GM19351 (cell line): Measurements from ENCODE around the gene DAP.
A peak's percentile ranks its signal among the peaks of the same experiment; 100 is the strongest.
"Not testable (repeated sequence)": the region's sequence is repeated elsewhere in the genome, so short reads cannot be mapped to it uniquely, and the experiment has no call there.

Experiments
- ATAC-seq: cut with Tn5 transposase; IDR thresholded peaks from one replicate; pipeline ENCODE4 v1.9.1; 2021; ENCODE audit warnings: mild to moderate bottlenecking, moderate library complexity; ENCODE audit not compliant: unreplicated experiment

The DAP gene

GRCh38 chr5:10660135-10660534 is 100.9 kb downstream of the DAP start:
- ATAC-seq = no peak

DNA sequence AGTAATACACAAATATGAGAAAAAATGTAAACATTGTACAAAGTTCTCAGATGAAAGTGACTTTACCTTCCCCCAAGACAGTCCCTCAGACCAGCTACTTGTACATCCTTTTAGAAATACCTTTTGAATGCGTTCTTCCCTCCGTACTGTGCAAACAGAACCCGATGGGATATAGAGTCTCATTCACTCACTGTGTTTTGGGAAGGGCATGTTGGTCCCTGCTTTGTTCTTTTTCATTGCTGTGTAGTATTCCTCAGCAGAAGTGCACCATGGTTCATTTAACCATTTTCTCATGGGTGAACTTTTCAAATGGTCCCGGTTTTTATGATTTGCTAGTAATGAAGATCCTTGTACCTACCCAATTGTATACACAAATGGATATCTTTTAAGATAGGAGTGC is 102.8 kb downstream of the DAP start:
- no peak for ATAC-seq

DNA sequence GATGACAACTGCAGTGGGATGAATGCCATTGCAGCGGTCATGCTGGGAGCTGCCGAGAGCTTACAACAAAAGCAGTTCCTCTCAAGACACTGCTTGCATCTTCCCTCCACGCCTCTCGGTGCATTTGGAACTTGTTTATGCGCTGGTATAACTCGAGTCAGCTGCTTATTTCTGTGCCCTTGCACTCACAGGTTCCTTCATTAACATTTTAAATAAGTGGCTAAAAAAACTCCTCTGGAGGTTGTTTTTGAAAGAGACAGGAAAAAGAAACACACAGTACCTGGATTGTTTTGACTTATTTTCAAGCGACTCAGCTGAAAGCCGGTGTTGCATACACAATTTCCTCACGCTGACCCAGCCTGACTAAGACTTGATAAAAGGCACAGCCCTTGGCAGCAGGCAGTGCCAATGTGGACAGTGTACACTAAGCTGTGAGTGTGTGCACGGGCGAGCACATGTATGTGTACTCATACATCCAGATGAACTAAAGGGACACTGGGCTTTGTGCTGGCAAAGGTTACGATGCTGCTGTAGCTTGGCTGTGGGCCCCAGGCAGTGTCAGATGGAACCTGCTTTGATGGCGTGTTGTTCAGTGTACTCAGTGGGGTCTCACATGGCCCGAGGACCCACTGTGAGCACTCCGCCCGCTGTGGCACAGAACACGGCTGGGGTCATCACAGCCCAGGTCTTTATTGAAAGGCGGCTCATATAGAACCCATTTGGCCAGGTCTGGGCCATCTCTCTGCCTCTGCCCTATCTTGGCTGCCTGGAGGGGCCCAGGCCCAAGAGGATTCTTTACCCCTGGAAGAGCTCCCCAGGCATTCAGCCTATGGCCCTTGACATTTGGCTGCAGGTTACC is 104.8 kb downstream of the DAP start:
- no peak for ATAC-seq

DNA sequence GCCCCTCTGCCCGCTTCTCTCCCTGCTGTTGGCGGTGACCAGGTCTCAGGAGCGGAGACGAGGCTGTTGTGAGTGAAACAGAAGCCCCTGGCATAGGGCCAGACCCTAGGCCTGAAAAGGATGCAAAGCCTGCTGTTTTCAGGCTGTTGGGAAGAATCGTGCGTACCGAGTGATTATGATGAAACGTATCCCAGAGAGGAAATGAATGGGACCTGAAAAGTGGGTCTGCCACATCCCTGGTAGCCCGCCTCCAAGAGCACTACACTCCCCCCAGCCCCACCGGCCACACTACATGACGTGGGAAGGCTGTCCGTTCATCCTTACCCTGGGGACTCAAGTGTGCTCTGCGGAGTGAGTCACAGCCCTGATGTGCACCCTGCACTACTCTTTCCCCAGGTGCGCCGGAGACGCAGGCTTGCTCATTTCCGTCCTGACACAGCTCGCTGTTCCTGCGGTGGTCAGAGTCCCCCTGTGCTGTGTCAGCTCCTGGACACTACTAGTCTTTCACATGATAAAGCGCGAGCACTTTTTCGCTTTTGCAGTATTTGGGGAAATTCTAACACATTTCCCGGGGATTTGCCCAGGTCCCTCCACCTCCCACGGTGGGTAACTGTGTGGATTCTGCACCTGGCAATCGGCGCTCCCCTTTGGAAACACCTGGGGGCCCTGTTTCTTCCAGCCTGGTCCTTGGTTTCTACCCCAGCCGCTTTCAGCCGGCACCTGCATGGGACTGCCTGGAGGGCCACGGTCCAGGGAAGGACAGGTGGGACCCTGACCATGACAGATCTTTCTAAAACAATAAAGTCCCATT is 105.7 kb downstream of the DAP start:
- ATAC-seq = peak; percentile 94

DNA sequence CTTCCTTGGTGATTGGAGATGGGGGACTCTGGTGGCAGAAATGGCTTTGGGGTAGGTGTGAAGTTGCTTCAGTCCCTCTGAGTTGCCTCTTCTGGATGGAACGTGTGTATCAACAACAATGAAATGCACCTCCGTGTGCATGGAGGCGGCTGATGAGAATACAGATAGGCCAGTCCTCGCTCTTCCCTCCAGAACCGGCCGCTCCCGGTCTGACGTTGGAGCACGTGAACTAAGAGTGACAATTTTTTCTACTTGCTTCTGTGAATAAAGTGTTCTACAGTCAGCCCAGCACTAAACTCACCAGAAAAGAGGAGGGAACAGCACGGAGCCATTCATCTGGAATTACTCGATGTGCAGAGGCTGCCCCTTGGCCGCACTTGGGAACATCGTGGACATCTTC is 106.5 kb downstream of the DAP start:
- ATAC-seq = no peak

GRCh38 chr5:10653751-10654400 is 107.2 kb downstream of the DAP start:
- ATAC-seq = no peak

GRCh38 chr5:10653043-10653442 is 108.0 kb downstream of the DAP start:
- no peak for ATAC-seq

GRCh38 chr5:10652606-10653005 is 108.4 kb downstream of the DAP start:
- ATAC-seq = no peak

- no peak for ATAC-seq
Observed at GRCh38 chr5:10652151-10652550, 108.9 kb downstream of the DAP start.

DNA sequence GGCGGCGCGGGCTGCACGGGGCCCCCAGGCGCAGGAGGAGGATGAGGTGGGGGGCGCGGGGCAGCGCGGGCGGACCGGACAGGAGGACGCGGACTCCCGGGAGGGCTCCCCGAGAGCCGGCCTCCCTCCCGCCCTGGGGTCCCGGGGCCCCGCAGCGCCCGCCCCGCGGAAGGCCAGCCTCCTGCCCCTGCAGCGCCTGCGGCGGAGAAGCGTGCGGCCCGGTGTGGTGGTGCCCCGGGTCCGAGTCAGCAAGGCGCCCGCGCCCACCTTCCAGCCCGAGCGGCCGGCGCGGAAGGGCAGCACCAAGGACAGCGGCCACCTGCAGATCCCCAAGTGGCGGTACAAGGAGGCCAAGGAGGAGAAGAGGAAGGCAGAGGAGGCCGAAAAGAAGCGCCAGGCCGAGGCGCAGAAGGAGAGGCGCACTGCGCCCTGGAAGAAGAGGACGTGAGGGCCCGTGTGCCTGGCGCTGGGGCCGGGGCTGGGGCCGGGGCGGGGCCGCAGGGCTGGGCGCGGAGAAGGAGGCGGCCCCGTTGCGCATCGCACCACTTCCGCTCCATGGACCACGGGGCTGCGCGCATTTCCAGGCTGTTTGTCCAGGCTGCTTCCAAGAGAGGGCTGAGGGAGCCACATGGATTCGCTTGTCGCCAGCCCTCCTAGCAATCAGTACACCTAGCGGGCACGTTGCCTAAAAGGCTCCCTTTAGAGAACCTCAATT is 111.2 kb downstream of the DAP start:
- ATAC-seq = no peak

GRCh38 chr5:10648806-10649665 is 112.0 kb downstream of the DAP start:
- ATAC-seq = no peak

DNA sequence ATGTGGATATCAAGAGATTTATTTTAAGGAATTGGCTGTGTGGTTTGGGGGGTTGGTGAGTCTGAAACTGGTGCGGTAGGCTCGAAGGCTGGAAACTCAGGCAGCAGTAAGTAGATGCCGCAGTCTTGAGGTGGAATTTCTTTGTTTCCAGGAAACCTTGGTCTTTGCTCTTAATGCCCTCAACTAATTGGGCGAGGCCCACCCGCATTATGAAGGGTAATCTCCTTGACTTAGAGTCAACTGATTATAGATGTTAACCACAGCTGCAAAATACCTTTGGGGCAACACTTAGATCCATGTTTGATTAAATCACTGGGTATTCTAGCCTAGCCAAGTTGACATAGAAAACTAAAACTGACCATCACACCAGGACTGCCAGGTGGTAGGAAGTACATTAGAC is 113.4 kb downstream of the DAP start:
- ATAC-seq = no peak

DNA sequence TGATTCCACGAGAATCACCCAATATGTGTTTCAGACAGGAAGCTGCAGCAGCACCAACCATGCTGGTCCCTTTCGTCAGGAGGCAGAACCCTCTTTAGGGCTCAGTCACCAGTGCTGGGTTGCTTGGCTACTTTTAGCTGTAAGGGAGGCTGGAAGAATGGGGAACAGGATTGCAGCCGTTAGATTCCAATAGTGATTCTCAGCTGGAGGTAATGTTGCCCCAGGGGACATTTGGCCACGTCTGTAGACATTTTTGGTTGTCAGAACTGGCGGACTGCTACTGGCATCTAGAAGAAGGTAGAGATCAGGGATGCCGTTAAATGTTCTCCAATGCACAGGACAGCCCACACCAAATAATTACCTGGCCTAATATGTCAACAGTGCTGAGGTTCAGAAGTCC is 115.4 kb downstream of the DAP start:
- no peak for ATAC-seq

- peak; percentile 51 for ATAC-seq
Observed at GRCh38 chr5:10645146-10645545, 115.9 kb downstream of the DAP start.

- no peak for ATAC-seq
Observed at GRCh38 chr5:10644192-10644591, 116.8 kb downstream of the DAP start.

DNA sequence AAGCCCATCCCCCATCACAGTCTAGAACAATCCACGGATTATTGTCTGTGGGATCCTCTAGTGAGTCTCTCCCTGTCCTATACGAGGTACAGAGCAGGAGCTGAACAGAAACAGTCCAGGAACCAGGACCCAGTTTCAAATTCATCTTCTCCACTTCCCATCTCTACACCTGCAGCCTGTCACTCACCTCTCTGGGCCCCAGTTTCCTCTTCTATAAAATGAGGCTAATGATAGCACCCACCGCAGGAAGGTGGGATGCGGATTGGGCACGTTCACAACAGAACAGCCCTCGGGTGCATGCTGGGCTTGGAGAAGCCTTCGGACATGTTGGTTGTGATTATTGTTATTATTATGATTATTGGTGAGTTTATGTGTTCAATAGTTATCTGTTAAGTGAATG is 118.7 kb downstream of the DAP start:
- ATAC-seq = no peak

DNA sequence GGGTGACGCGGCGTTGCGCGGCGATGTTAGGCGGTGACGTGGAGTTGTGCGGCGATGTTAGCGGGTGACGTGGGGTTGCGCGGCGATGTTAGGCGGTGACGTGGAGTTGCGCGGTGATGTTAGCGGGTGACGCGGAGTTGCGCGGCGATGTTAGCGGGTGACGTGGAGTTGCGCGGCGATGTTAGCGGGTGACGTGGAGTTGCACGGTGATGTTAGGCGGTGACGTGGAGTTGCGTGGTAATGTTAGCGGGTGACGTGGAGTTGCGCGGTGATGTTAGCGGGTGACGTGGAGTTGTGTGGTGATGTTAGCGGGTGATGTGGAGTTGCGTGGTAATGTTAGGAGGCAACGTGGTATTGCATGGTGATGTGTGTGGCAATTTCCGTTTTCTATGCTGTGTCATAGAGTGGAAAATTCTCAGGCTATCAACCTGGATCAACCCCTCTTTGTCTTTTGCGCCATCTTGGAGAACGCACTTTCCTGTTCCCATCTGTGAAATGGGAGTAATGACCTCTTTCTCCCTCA is 121.1 kb downstream of the DAP start:
- no peak for ATAC-seq

DNA sequence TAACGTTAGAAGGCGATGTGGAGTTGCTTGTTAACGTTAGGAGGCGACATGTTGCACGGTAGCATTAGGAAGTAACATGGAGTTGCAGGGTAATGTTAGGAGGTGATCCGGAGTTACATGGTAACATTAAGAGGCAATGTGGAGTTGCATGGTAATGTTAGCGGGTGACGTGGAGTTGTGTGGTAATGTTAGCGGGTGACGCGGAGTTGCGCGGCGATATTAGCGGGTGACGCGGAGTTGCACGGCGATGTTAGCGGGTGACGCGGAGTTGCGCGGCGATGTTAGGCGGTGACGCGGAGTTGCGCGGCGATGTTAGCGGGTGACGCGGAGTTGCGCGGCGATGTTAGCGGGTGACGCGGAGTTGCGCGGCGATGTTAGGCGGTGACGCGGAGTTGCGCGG is 122.3 kb downstream of the DAP start:
- ATAC-seq = not testable (repeated sequence)

GRCh38 chr5:10637944-10638343 is 123.1 kb downstream of the DAP start:
- no peak for ATAC-seq
